WTC11 (cell line): Measurements from ENCODE around the gene FOXL2NB. TPM values are rescaled to one million over a fixed set of nuclear protein-coding genes. Genes with fewer than 3 reads are reported as not detected.

ENCODE experiments used
- ATAC-seq: fragments of 200-7000 bp; cut with Tn5 transposase; 2 replicates; pipeline ENCODE4 v1.10.0; 2021; ENCODE audit warnings: mild to moderate bottlenecking, moderate library complexity
- CTCF ChIA-PET: fragments of 300-600 bp; sonication (Branson Sonifier 250); formaldehyde crosslinking; loops from one replicate; lab custom pipeline; 2021; ENCODE audit warnings: antibody characterized with exemption; lab: Charles Lee
- POLR2A ChIA-PET: fragments of 350-600 bp; sonication (Branson Sonifier 250); formaldehyde crosslinking; loops from one replicate; lab custom pipeline; 2021; ENCODE audit warnings: antibody characterized with exemption; lab: Charles Lee
- DNase-seq: peaks from one replicate; pipeline ENCODE4 v3.0.0; 2021; ENCODE audit warnings: low spot score
- H3K27ac Mint-ChIP-seq: 2 replicates; pipeline ENCODE4 v1.8.0; 2021; ENCODE audit warnings: mixed read lengths
- H3K27me3 Mint-ChIP-seq: 2 replicates; pipeline ENCODE4 v1.8.0; 2021; ENCODE audit warnings: low read depth, mild to moderate bottlenecking, moderate library complexity, mixed read lengths
- H3K36me3 Mint-ChIP-seq: 2 replicates; pipeline ENCODE4 v1.8.0; 2021; ENCODE audit warnings: mixed read lengths
- H3K4me1 Mint-ChIP-seq: 2 replicates; pipeline ENCODE4 v1.8.0; 2022; ENCODE audit warnings: mixed read lengths
- H3K4me3 Mint-ChIP-seq: 2 replicates; pipeline ENCODE4 v1.8.0; 2021; ENCODE audit warnings: mild to moderate bottlenecking, moderate library complexity, mixed read lengths
- H3K9me3 Mint-ChIP-seq: 2 replicates; pipeline ENCODE4 v1.8.0; 2021; ENCODE audit warnings: mixed read lengths
- CBFB ChIP-seq: sonication (generic); formaldehyde crosslinking; IDR thresholded peaks from 2 replicates; pipeline ENCODE4 v1.8.1; 2022; ENCODE audit warnings: mild to moderate bottlenecking, low read depth, missing genetic modification reagents
- CDX4 ChIP-seq: fragments of 250-450 bp; sonication (Bioruptor Pico); IDR thresholded peaks from 2 replicates; pipeline ENCODE4 v1.9.0; 2021; ENCODE audit warnings: moderate library complexity, mild to moderate bottlenecking, inconsistent platforms, borderline replicate concordance
- CREB1 ChIP-seq: sonication (generic); formaldehyde crosslinking; IDR thresholded peaks from 2 replicates; pipeline ENCODE4 v1.8.0; 2023; ENCODE audit warnings: mild to moderate bottlenecking, missing genetic modification reagents
- CREM ChIP-seq: sonication (generic); formaldehyde crosslinking; IDR thresholded peaks from 2 replicates; pipeline ENCODE4 v1.8.1; 2022; ENCODE audit warnings: mild to moderate bottlenecking, missing genetic modification reagents, moderate library complexity
- E2F5 ChIP-seq: sonication (generic); formaldehyde crosslinking; IDR thresholded peaks from 2 replicates; pipeline ENCODE4 v1.8.1; 2022; ENCODE audit warnings: mild to moderate bottlenecking, moderate library complexity, missing genetic modification reagents
- JUN ChIP-seq: sonication (generic); formaldehyde crosslinking; IDR thresholded peaks from 2 replicates; pipeline ENCODE4 v1.8.0; 2023; ENCODE audit warnings: mild to moderate bottlenecking, missing genetic modification reagents
- MLX ChIP-seq: sonication (generic); formaldehyde crosslinking; IDR thresholded peaks from 2 replicates; pipeline ENCODE4 v1.8.1; 2023; ENCODE audit warnings: mild to moderate bottlenecking, missing genetic modification reagents, moderate library complexity
- NFATC4 ChIP-seq: fragments of 250-450 bp; sonication (Bioruptor Pico); IDR thresholded peaks from 2 replicates; pipeline ENCODE4 v1.9.0; 2021; ENCODE audit warnings: mild to moderate bottlenecking
- NFE2L1 ChIP-seq: sonication (generic); formaldehyde crosslinking; IDR thresholded peaks from 2 replicates; pipeline ENCODE4 v1.8.1; 2023; ENCODE audit warnings: missing genetic modification reagents
- NR2C2 ChIP-seq: sonication (generic); formaldehyde crosslinking; IDR thresholded peaks from 2 replicates; pipeline ENCODE4 v1.8.0; 2022; ENCODE audit warnings: mild to moderate bottlenecking, missing genetic modification reagents
- NR3C1 ChIP-seq: sonication (generic); formaldehyde crosslinking; conservative IDR thresholded peaks from 2 replicates; pipeline ENCODE4 v1.8.1; 2023; ENCODE audit warnings: low read depth, mild to moderate bottlenecking, missing genetic modification reagents
- PRDM15 ChIP-seq: sonication (generic); formaldehyde crosslinking; IDR thresholded peaks from 2 replicates; pipeline ENCODE4 v1.8.0; 2022; ENCODE audit warnings: missing genetic modification reagents
- PRRX2 ChIP-seq: fragments of 250-450 bp; sonication (Bioruptor Pico); IDR thresholded peaks from 2 replicates; pipeline ENCODE4 v1.8.0; 2021; ENCODE audit warnings: mild to moderate bottlenecking
- RELA ChIP-seq: sonication (generic); formaldehyde crosslinking; IDR thresholded peaks from 2 replicates; pipeline ENCODE4 v1.8.1; 2022; ENCODE audit warnings: missing genetic modification reagents, mild to moderate bottlenecking, borderline replicate concordance
- SMAD3 ChIP-seq: sonication (generic); formaldehyde crosslinking; IDR thresholded peaks from 2 replicates; pipeline ENCODE4 v1.8.0; 2022; ENCODE audit warnings: missing genetic modification reagents, mild to moderate bottlenecking, borderline replicate concordance
- TEAD4 ChIP-seq: sonication (generic); formaldehyde crosslinking; IDR thresholded peaks from 2 replicates; pipeline ENCODE4 v1.8.0; 2022; ENCODE audit warnings: mild to moderate bottlenecking, missing genetic modification reagents
- USF1 ChIP-seq: sonication (generic); formaldehyde crosslinking; IDR thresholded peaks from 2 replicates; pipeline ENCODE4 v1.8.0; 2022; ENCODE audit warnings: mild to moderate bottlenecking, missing genetic modification reagents
- ZBTB43 ChIP-seq: sonication (generic); formaldehyde crosslinking; IDR thresholded peaks from 2 replicates; pipeline ENCODE4 v1.8.1; 2023; ENCODE audit warnings: mild to moderate bottlenecking, missing genetic modification reagents
- ZNF263 ChIP-seq: sonication (generic); formaldehyde crosslinking; IDR thresholded peaks from 2 replicates; pipeline ENCODE4 v1.8.1; 2022; ENCODE audit warnings: low read depth, mild to moderate bottlenecking, moderate library complexity, missing genetic modification reagents
- ZNF281 ChIP-seq: sonication (generic); formaldehyde crosslinking; IDR thresholded peaks from 2 replicates; pipeline ENCODE4 v1.8.0; 2023; ENCODE audit warnings: mild to moderate bottlenecking, missing genetic modification reagents
- ZNF317 ChIP-seq: sonication (generic); formaldehyde crosslinking; IDR thresholded peaks from 2 replicates; pipeline ENCODE4 v1.8.1; 2023; ENCODE audit warnings: low read depth, mild to moderate bottlenecking, moderate library complexity, missing genetic modification reagents, borderline replicate concordance
- ZNF416 ChIP-seq: fragments of 250-450 bp; sonication (Bioruptor Pico); IDR thresholded peaks from 2 replicates; pipeline ENCODE4 v1.9.0; 2021; ENCODE audit warnings: mild to moderate bottlenecking, inconsistent platforms
- total RNA-seq: library from RNA; stranded (reverse); gene quantifications from 3 replicates; pipeline ENCODE4 v1.2.3, GENCODE V29; 2021

FOXL2NB gene
- total RNA-seq, 1 experiment from 2014 or later, result 5.1 TPM

- TF ChIP-seq ZNF317 (CRISPR knock-in tag), result no peak
- TF ChIP-seq TEAD4 (CRISPR knock-in tag), result 0 out of 2 replicates have a peak, but pooled peaks have one; percentile 55
These were observed 2.5 kb downstream of the FOXL2NB start (continued) for GRCh38 chr3:138949445-138950005.

GRCh38 chr3:138950006-138950644 is 3.1 kb downstream of the FOXL2NB start:
- peak overlapping the region; percentile 60 for H3K4me3 Mint-ChIP-seq
- ChIA-PET POLR2A (interaction anchor here (0.6 to 1.7 kb wide), 2 partner anchors 14 to 300 kb away, joined by 6 to 7 read pairs; no protein-coding TSS in a partner anchor), CTCF (interaction anchor here (1.0 to 9.6 kb wide), 10 partner anchors 11 to 379 kb away, joined by 3 to 158 read pairs (median 6); partner anchors contain the start of gene CEP70)
- TF ChIP-seq CREB1 (CRISPR knock-in tag) (no peak), SMAD3 (0 out of 2 replicates have a peak, but pooled peaks have one; percentile 28), CREM (0 out of 2 replicates have a peak, but pooled peaks have one; percentile 38)
- H3K9me3 Mint-ChIP-seq, result no peaks in the 10 kb centered on the region
- peak; percentile 5; the same call in 1 of the 2 replicates for ATAC-seq
- peaks cover 35% of the 10 kb centered on the region for H3K4me1 Mint-ChIP-seq
- H3K27ac Mint-ChIP-seq, result no peak overlapping the region
- peaks cover 96% of the 10 kb centered on the region for H3K27me3 Mint-ChIP-seq
- DNase-seq, result peak; percentile 67
- H3K36me3 Mint-ChIP-seq, result no peaks in the 10 kb centered on the region; the same call in 1 of the 2 replicates

GRCh38 chr3:138950701-138951100 is 3.7 kb downstream of the FOXL2NB start:
- Mint-ChIP-seq H3K27me3 (peaks cover 96% of the 10 kb centered on the region), H3K27ac (no peak overlapping the region), H3K36me3 (no peaks in the 10 kb centered on the region), H3K9me3 (no peaks in the 10 kb centered on the region), H3K4me3 (peak overlapping the region; percentile 60), H3K4me1 (peaks cover 34% of the 10 kb centered on the region)
- POLR2A ChIA-PET, result interaction anchor here (1.3 to 1.7 kb wide), 2 partner anchors 10 to 15 kb away, joined by 5 to 6 read pairs; no protein-coding TSS in a partner anchor
- DNase-seq, result no peak
- ATAC-seq, result no peak
- CTCF ChIA-PET, result interaction anchor here (1.0 to 9.6 kb wide), 9 partner anchors 10 to 378 kb away, joined by 3 to 158 read pairs (median 5); partner anchors contain the start of gene CEP70
- TF ChIP-seq ZNF263 (CRISPR knock-in tag) (no peak), USF1 (no peak), NFATC4 (CRISPR knock-in tag) (no peak), ZNF281 (CRISPR knock-in tag) (no peak), PRDM15 (CRISPR knock-in tag) (no peak), CDX4 (CRISPR knock-in tag) (no peak), NR3C1 (CRISPR knock-in tag) (no peak), E2F5 (CRISPR knock-in tag) (no peak), RELA (CRISPR knock-in tag) (no peak), JUN (CRISPR knock-in tag) (no peak), ZNF416 (CRISPR knock-in tag) (no peak), NR2C2 (CRISPR knock-in tag) (no peak), NFE2L1 (CRISPR knock-in tag) (no peak), MLX (no peak), ZBTB43 (CRISPR knock-in tag) (no peak), CBFB (CRISPR knock-in tag) (no peak), PRRX2 (CRISPR knock-in tag) (no peak)
